Measurements from ENCODE around the gene SNAPIN.

DNA sequence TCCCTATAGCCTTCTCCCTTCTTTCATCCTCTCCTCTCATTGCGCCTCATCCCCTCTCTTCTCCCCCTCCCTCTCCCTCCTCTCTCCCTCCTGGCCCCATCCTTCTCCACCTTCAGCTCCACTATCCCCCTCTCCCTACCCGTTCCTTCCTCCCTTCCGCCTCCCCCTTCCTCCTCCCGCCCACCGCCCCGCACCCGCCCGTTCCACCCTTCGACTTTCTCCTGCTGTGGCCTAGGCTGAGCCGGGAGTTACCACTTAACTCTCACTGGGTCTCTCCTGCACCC is 21.6 kb downstream of the SNAPIN start:
- TF ChIP-seq ZNF274 (IDR thresholded peaks at IDR 0.05; ENCODE audit: low read depth, low read length) (no peak), SUZ12 (IDR thresholded peaks at IDR 0.05; ENCODE audit: extremely low read depth, insufficient read depth, insufficient read length) (no peak)
